H1 (cell line): Measurements from ENCODE around the gene ESPNL. TPM values are rescaled to one million over a fixed set of nuclear protein-coding genes. Genes with fewer than 3 reads are reported as not detected.

Experiments
- CTCF ChIA-PET: fragments of 300-600 bp; sonication (Branson Sonifier 250); formaldehyde crosslinking; loops from one replicate; lab custom pipeline; 2021; ENCODE audit not compliant: partially characterized antibody; lab: Charles Lee
- POLR2A ChIA-PET: fragments of 300-600 bp; sonication (Branson Sonifier 250); formaldehyde crosslinking; loops from one replicate; lab custom pipeline; 2021; ENCODE audit warnings: inconsistent platforms; ENCODE audit not compliant: partially characterized antibody; lab: Charles Lee
- DNase-seq, 2 experiments: peaks; one replicate each; pipeline versions ENCODE4 v3.0.0 to v3.0.0-alpha.2; 2010 to 2022; ENCODE audit warnings: low spot score in 2 of 2, low read depth in 1 of 2, mixed read lengths in 1 of 2
- FAIRE-seq: peaks from 2 replicates; lab custom pipeline; 2011; peaks lifted over from hg19 to GRCh38; lab: Jason Lieb, UNC
- H2AFZ ChIP-seq: 2 replicates; pipeline ENCODE4 v1.8.1; 2012; ENCODE audit warnings: low read length, inconsistent platforms
- H2AK5ac ChIP-seq: 2 replicates; pipeline ENCODE4 v1.6.1; 2013; ENCODE audit warnings: low read depth, low read length
- H2BK120ac ChIP-seq: replicated peaks from 2 replicates; pipeline ENCODE3; 2013; ENCODE audit warnings: low read depth, low read length, inconsistent platforms
- H2BK12ac ChIP-seq: 2 replicates; pipeline ENCODE4 v1.6.1; 2013; ENCODE audit warnings: low read depth, low read length
- H2BK15ac ChIP-seq: 2 replicates; pipeline ENCODE4 v1.6.1; 2013; ENCODE audit warnings: low read length
- H2BK20ac ChIP-seq: 2 replicates; pipeline ENCODE4 v1.6.1; 2013; ENCODE audit warnings: low read length
- H2BK5ac ChIP-seq: 2 replicates; pipeline ENCODE4 v1.6.1; 2013; ENCODE audit warnings: low read depth, low read length
- H3K14ac ChIP-seq: 2 replicates; pipeline ENCODE4 v1.6.1; 2013; ENCODE audit warnings: inconsistent platforms; ENCODE audit not compliant: insufficient read length
- H3K18ac ChIP-seq: 2 replicates; pipeline ENCODE4 v1.6.1; 2013; ENCODE audit warnings: low read length; ENCODE audit errors: extremely low read depth
- H3K23ac ChIP-seq: 2 replicates; pipeline ENCODE4 v1.6.1; 2013; ENCODE audit warnings: inconsistent platforms; ENCODE audit not compliant: insufficient read length
- H3K23me2 ChIP-seq: 2 replicates; pipeline ENCODE4 v1.6.1; 2013; ENCODE audit warnings: low read depth, low read length
- H3K27ac ChIP-seq: 2 replicates; pipeline ENCODE4 v1.6.1; 2011; ENCODE audit warnings: low read depth, low read length, inconsistent platforms
- H3K27me3 ChIP-seq, 4 experiments: replicated peaks in 1 of 4; 1 replicate in 1 of 4; 2 replicates in 3 of 4; pipeline versions ENCODE4 v1.6.1 to v1.8.1; 2011 to 2013; ENCODE audit warnings: low read length in 3 of 4, mild to moderate bottlenecking in 3 of 4, inconsistent platforms in 2 of 4, mixed read lengths in 2 of 4, moderate library complexity in 1 of 4; ENCODE audit not compliant: control insufficient read depth in 3 of 4, insufficient read depth in 3 of 4; ENCODE audit errors: extremely low read depth in 1 of 4
- H3K36me3 ChIP-seq, 4 experiments: 2 replicates each; pipeline versions ENCODE4 v1.6.1 to v1.8.1; 2011 to 2013; ENCODE audit warnings: mild to moderate bottlenecking in 4 of 4, low read length in 3 of 4, moderate library complexity in 2 of 4, control low read depth in 1 of 4, inconsistent platforms in 1 of 4; ENCODE audit not compliant: insufficient read depth in 4 of 4, control insufficient read depth in 2 of 4
- H3K4ac ChIP-seq: replicated peaks from 2 replicates; pipeline ENCODE3; 2013; ENCODE audit warnings: low read length, low read depth, mixed read lengths, inconsistent platforms; ENCODE audit not compliant: insufficient read length
- H3K4me1 ChIP-seq, 4 experiments: replicated peaks in 1 of 4; 1 replicate in 1 of 4; 2 replicates in 3 of 4; pipeline versions ENCODE4 v1.6.1 to v1.8.1; 2011 to 2013; ENCODE audit warnings: low read length in 3 of 4, inconsistent platforms in 2 of 4, mixed read lengths in 1 of 4; ENCODE audit not compliant: insufficient read depth in 4 of 4, control insufficient read depth in 3 of 4
- H3K4me2 ChIP-seq, 2 experiments: 2 replicates each; pipeline versions ENCODE4 v1.6.1 to v1.8.1; 2011 to 2013; ENCODE audit warnings: low read depth in 2 of 2, low read length in 2 of 2, control low read depth in 1 of 2, inconsistent platforms in 1 of 2, mild to moderate bottlenecking in 1 of 2; ENCODE audit not compliant: insufficient read depth in 1 of 2
- H3K4me3 ChIP-seq, 4 experiments: fragments of 200-600, 300-600 bp in 1 of 4; sonication (generic), shearing (Covaris generic), sonication (Bioruptor Twin) in 1 of 4; 2 replicates each; pipeline versions ENCODE4 v1.5.1 to v1.8.1; 2011 to 2016; ENCODE audit warnings: low read length in 4 of 4, low read depth in 3 of 4, control low read depth in 2 of 4, inconsistent platforms in 2 of 4, mild to moderate bottlenecking in 2 of 4, mixed read lengths in 1 of 4, moderate library complexity in 1 of 4; ENCODE audit not compliant: insufficient read depth in 2 of 4; ENCODE audit errors: extremely low read depth in 1 of 4
- H3K56ac ChIP-seq: replicated peaks from 2 replicates; pipeline ENCODE3; 2013; ENCODE audit warnings: low read depth, mild to moderate bottlenecking, mixed read lengths, low read length, inconsistent platforms; ENCODE audit not compliant: insufficient read length
- H3K79me1 ChIP-seq: 2 replicates; pipeline ENCODE4 v1.6.1; 2013; ENCODE audit warnings: low read depth, low read length, control low read depth
- H3K79me2 ChIP-seq, 2 experiments: 2 replicates each; pipeline versions ENCODE4 v1.6.1 to v1.8.1; 2012 to 2013; ENCODE audit warnings: low read length in 2 of 2, mild to moderate bottlenecking in 2 of 2, inconsistent platforms in 1 of 2; ENCODE audit not compliant: insufficient read depth in 2 of 2, control insufficient read depth in 1 of 2
- H3K9ac ChIP-seq, 4 experiments: replicated peaks in 1 of 4; 1 replicate in 1 of 4; 2 replicates in 3 of 4; pipeline versions ENCODE4 v1.6.1 to v1.8.1; 2011 to 2013; ENCODE audit warnings: low read depth in 3 of 4, low read length in 3 of 4, control low read depth in 2 of 4, mild to moderate bottlenecking in 2 of 4, moderate library complexity in 2 of 4, inconsistent platforms in 1 of 4; ENCODE audit errors: extremely low read depth in 1 of 4
- H3K9me3 ChIP-seq, 2 experiments: 2 replicates each; pipeline versions ENCODE4 v1.6.1 to v1.8.1; 2012 to 2013; ENCODE audit warnings: mild to moderate bottlenecking in 2 of 2, moderate library complexity in 2 of 2, control low read depth in 1 of 2, inconsistent platforms in 1 of 2, low read depth in 1 of 2, low read length in 1 of 2, mixed read lengths in 1 of 2; ENCODE audit not compliant: insufficient read depth in 2 of 2
- H4K20me1 ChIP-seq, 2 experiments: replicated peaks in 1 of 2; 2 replicates each; pipeline versions ENCODE3 to v1.8.1; 2011 to 2013; ENCODE audit warnings: inconsistent platforms in 2 of 2, low read length in 2 of 2, mild to moderate bottlenecking in 1 of 2; ENCODE audit not compliant: insufficient read depth in 2 of 2, control insufficient read depth in 1 of 2
- H4K5ac ChIP-seq: 2 replicates; pipeline ENCODE4 v1.6.1; 2013; ENCODE audit warnings: low read length, low read depth, mixed read lengths, inconsistent platforms; ENCODE audit not compliant: insufficient read length
- H4K8ac ChIP-seq: 2 replicates; pipeline ENCODE4 v1.8.0; 2013; ENCODE audit warnings: mild to moderate bottlenecking, moderate library complexity, low read length, inconsistent platforms; ENCODE audit not compliant: insufficient read depth; ENCODE audit errors: extremely low read depth
- H4K91ac ChIP-seq: replicated peaks from 2 replicates; pipeline ENCODE3; 2013; ENCODE audit warnings: low read length, mixed read lengths, inconsistent platforms; ENCODE audit not compliant: insufficient read length
- ASH2L ChIP-seq: fragments of 200-600, 300-600 bp; sonication (generic); IDR thresholded peaks from one replicate; pipeline ENCODE4 v1.7.1; 2017; ENCODE audit warnings: low read length
- CBX8 ChIP-seq: fragments of 300-800, 300-1000 bp; sonication (generic); IDR thresholded peaks from 2 replicates; pipeline ENCODE4 v1.7.1; 2016; ENCODE audit warnings: low read depth, low read length, borderline replicate concordance
- NANOG ChIP-seq: IDR thresholded peaks from 2 replicates; pipeline ENCODE4 v1.6.1; 2011; ENCODE audit warnings: low read length, low read depth, mild to moderate bottlenecking, inconsistent platforms; ENCODE audit not compliant: insufficient read depth, poor library complexity, severe bottlenecking
- RBBP5 ChIP-seq: IDR thresholded peaks from 2 replicates; pipeline ENCODE4 v1.7.1; 2012; ENCODE audit warnings: low read depth, mild to moderate bottlenecking, inconsistent platforms, low read length, moderate library complexity, borderline replicate concordance
- RXRA ChIP-seq: IDR thresholded peaks from 2 replicates; pipeline ENCODE4 v1.6.1; 2011; ENCODE audit warnings: low read depth, mild to moderate bottlenecking, low read length, moderate library complexity; ENCODE audit not compliant: insufficient read depth
- SP4 ChIP-seq: IDR thresholded peaks from 2 replicates; pipeline ENCODE4 v1.6.1; 2012; ENCODE audit warnings: low read length, inconsistent platforms
- TAF1 ChIP-seq: IDR thresholded peaks from 2 replicates; pipeline ENCODE4 v1.6.1; 2011; ENCODE audit warnings: mild to moderate bottlenecking, low read depth, low read length
- TCF12 ChIP-seq: IDR thresholded peaks from 2 replicates; pipeline ENCODE4 v1.6.1; 2011; ENCODE audit warnings: low read depth, mild to moderate bottlenecking, low read length
- WGBS, 2 experiments: shearing (Covaris generic) in 1 of 2; methylation state at CpG; one replicate each; pipeline versions ENCODE4 v1.1.6 to v1.1.7; 2013 to 2015; ENCODE audit warnings: low lambda C conversion rate in 2 of 2, mixed read lengths in 2 of 2, inconsistent platforms in 1 of 2, low coverage in 1 of 2, missing lambda C conversion rate in 1 of 2; ENCODE audit not compliant: insufficient replicate concordance in 2 of 2, insufficient coverage in 1 of 2, insufficient read length in 1 of 2; ENCODE audit errors: extremely low coverage in 1 of 2, missing lambda C conversion rate in 1 of 2; 5-methylcytosine and 5-hydroxymethylcytosine counted together
- polyA plus RNA-seq, 7 experiments: library from polyadenylated mRNA; depleted of rRNA in 3 of 7; stranded (reverse) in 5 of 7; unstranded in 2 of 7; fragments of >200 nt in 5 of 7; fragments of 200-250 nt in 2 of 7; gene quantifications; 1 replicate in 5 of 7; 2 replicates in 1 of 7; 4 replicates in 1 of 7; pipeline versions ENCODE4 v1.2.1 to v1.2.3, GENCODE V29; 2011 to 2013; ENCODE audit warnings: missing spikeins in 2 of 7, mixed read lengths in 2 of 7
- total RNA-seq: library from RNA; stranded (reverse); fragmentation: NEBNext Ultra II Directional; extraction: Animal tissue kit (Norgen Biotek cat#: 25700); gene quantifications from 2 replicates; pipeline ENCODE4 v1.2.1, GENCODE V29; 2021
- TF ChIP-seq, protein P1 (sequence below): IDR thresholded peaks from 2 replicates; pipeline ENCODE4 v1.6.1; 2012; ENCODE audit warnings: inconsistent platforms

The ESPNL gene
- total and polyA plus RNA-seq, 2 of the 8 experiments (the other 6 are each of a cell fraction or from before 2014, with no cell fraction given) = 0.68 to 1.3 TPM

DNA sequence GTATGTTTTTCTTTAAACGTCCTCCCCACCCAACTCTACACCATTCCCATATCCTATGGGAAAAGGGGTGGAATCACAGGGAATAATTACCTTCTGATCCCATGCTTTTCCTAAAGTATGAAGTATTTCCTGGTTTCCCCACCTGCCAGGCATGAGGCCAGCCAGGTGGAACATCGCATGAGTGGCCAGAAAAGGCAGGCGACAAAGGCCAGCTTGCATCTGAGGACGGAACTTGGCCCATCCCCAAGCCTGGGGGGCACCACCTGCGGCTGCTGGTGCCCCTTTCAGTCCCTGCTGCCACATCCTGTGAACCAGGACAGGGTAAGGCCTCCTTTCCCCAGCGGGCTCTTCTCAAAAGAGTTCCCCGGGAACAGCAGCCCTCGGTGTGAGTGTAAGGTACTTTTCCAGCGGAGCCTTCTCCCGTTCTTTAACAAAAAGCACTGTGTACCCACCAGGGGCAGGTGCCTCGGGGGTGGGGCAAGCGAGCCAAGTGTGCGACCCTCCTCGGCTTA is 57.4 kb downstream of the ESPNL start:
- H3K9me3 ChIP-seq = no peaks in the 10 kb centered on the region
- H3K27ac ChIP-seq = no peak overlapping the region
- no peak overlapping the region for H2BK120ac ChIP-seq
- 0 out of 2 replicates have a peak overlapping the region, but pooled peaks have one; percentile 65 for H4K8ac ChIP-seq
- no peaks in the 10 kb centered on the region for H3K79me1 ChIP-seq
- H3K4me1 ChIP-seq = peaks cover 0 to 21% (median 5%) of the 10 kb centered on the region in 4 experiments; a peak in 5 of 7 replicates
- CTCF ChIA-PET = interaction anchor here (0.7 kb wide), 1 partner anchor 674 kb away, joined by 3 read pairs; no protein-coding TSS in a partner anchor
- POLR2A ChIA-PET = interaction anchor here (0.7 kb wide), 1 partner anchor 19 kb away, joined by 3 read pairs; no protein-coding TSS in a partner anchor
- 0 out of 2 replicates have a peak overlapping the region, but pooled peaks have one; percentile 29 for H2BK15ac ChIP-seq
- 61% methylated on average over 14 of the region's 14 CpGs; no CpG with 5 or more reads in 1 of the 2 experiments for WGBS, 2 experiments
- no peak overlapping the region for H3K56ac ChIP-seq
- peaks cover 0 to 3% of the 10 kb centered on the region in 2 experiments for H4K20me1 ChIP-seq
- no peak overlapping the region for H3K4ac ChIP-seq
- peak overlapping the region; percentile 73 to 81 for H3K4me2 ChIP-seq
- H2AFZ ChIP-seq = no peak overlapping the region
- TF ChIP-seq RBBP5 (no peak), CBX8 (no peak), ASH2L (no peak), TAF1 (no peak), TCF12 (no peak), RXRA (no peak), NANOG (no peak), SP4 (no peak)
- TF ChIP-seq, protein P1, sequence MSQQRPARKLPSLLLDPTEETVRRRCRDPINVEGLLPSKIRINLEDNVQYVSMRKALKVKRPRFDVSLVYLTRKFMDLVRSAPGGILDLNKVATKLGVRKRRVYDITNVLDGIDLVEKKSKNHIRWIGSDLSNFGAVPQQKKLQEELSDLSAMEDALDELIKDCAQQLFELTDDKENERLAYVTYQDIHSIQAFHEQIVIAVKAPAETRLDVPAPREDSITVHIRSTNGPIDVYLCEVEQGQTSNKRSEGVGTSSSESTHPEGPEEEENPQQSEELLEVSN = 0 out of 2 replicates have a peak, but pooled peaks have one; percentile 30
- TF ChIP-seq, all 59 proteins: peak for 1
- H4K91ac ChIP-seq = no peak overlapping the region
- H3K18ac ChIP-seq = no peak overlapping the region
- no peak overlapping the region for H4K5ac ChIP-seq
- FAIRE-seq (no peak), DNase-seq (no peak)
- no peak overlapping the region for H3K23ac ChIP-seq
- no peaks in the 10 kb centered on the region for H3K79me2 ChIP-seq
- no peak overlapping the region for H3K9ac ChIP-seq
- no peak overlapping the region for H2AK5ac ChIP-seq
- peaks cover 8 to 45% (median 28%) of the 10 kb centered on the region in 4 experiments for H3K27me3 ChIP-seq
- no peaks in the 10 kb centered on the region for H3K36me3 ChIP-seq
- peaks cover 9% of the 10 kb centered on the region; the same call in 1 of the 2 replicates for H3K23me2 ChIP-seq
- H2BK20ac ChIP-seq = no peak overlapping the region
- H2BK5ac ChIP-seq = no peak overlapping the region
- H3K4me3 ChIP-seq = peak overlapping the region; percentile 52 to 83 (median 59); a peak in 5 of 8 replicates
- H3K14ac ChIP-seq = no peak overlapping the region
- H2BK12ac ChIP-seq = no peak overlapping the region
